ENCODE measurements around the gene TLR8.
"Not testable (repeated sequence)": the region's sequence is repeated elsewhere in the genome, so short reads cannot be mapped to it uniquely, and the experiment has no call there.

The TLR8 gene

DNA sequence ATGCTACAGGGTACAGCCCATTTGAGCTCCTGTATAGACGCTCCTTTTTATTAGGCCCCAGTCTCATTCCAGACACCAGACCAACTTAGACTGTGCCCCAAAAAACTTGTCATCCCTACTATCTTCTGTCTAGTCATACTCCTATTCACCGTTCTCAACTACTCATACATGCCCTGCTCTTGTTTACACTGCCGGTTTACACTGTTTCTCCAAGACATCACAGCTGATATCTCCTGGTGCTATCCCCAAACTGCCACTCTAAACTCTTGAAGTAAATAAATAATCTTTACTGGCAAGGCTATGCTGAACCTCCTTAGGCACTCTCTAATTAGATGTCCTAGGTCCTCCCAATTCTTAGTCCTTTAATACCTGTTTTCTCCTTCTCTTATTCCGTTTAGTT, 38.0 kb downstream of the TLR8 start:
- not testable (repeated sequence) for H3K9me3 ChIP-seq (ENCODE audit: control insufficient read depth, insufficient read depth, low read length); H3K27ac ChIP-seq (ENCODE audit: low read length); H3K36me3 ChIP-seq (ENCODE audit: control insufficient read depth, insufficient read depth, low read length); H3K27me3 ChIP-seq (ENCODE audit: control insufficient read depth, insufficient read depth, low read length); DNase-seq (ENCODE audit: low read depth, low spot score); H3K4me3 ChIP-seq (ENCODE audit: low read length); H3K4me1 ChIP-seq (ENCODE audit: control insufficient read depth, insufficient read depth, low read length)
- no CpG with 5 or more reads among the region's 4 CpGs for WGBS (ENCODE audit: insufficient coverage, insufficient read length)

GRCh38 chrX:12945494-12945893, 39.1 kb downstream of the TLR8 start:
- Histone ChIP-seq H3K27ac (ENCODE audit: low read length) (no peak overlapping the region), H3K4me3 (ENCODE audit: low read length) (no peak overlapping the region), H3K4me1 (ENCODE audit: control insufficient read depth, insufficient read depth, low read length) (peaks cover 1% of the 10 kb centered on the region; the same call in 1 of the 2 replicates), H3K9me3 (ENCODE audit: control insufficient read depth, insufficient read depth, low read length) (no peaks in the 10 kb centered on the region), H3K36me3 (ENCODE audit: control insufficient read depth, insufficient read depth, low read length) (no peaks in the 10 kb centered on the region), H3K27me3 (ENCODE audit: control insufficient read depth, insufficient read depth, low read length) (no peaks in the 10 kb centered on the region)
- no CpG with 5 or more reads among the region's 4 CpGs for WGBS (ENCODE audit: insufficient coverage, insufficient read length)
- DNase-seq (ENCODE audit: low read depth, low spot score): no peak

DNA sequence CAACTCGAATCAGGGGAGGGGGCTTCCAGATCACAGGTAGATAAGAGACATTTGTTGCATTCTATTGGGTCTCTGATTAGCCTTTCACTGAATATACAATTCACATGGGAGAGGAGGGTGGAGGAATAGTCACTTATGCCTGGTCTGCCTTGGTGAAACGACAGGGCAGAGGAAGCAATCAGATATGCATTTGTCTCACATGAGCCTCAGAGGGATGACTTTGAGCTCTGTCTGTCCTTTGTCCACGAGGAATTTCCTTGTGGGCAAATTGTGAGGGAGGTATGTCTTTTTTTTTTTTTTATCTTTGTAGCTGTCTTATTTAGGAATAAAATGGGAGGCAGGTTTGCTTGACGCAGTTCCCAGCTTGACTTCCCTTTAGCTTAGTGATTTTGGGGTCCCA, 40.0 kb downstream of the TLR8 start:
- Histone ChIP-seq H3K9me3 (ENCODE audit: control insufficient read depth, insufficient read depth, low read length) (no peaks in the 10 kb centered on the region), H3K36me3 (ENCODE audit: control insufficient read depth, insufficient read depth, low read length) (no peaks in the 10 kb centered on the region), H3K27ac (ENCODE audit: low read length) (no peak overlapping the region), H3K4me3 (ENCODE audit: low read length) (no peak overlapping the region), H3K27me3 (ENCODE audit: control insufficient read depth, insufficient read depth, low read length) (no peaks in the 10 kb centered on the region), H3K4me1 (ENCODE audit: control insufficient read depth, insufficient read depth, low read length) (peaks cover 1% of the 10 kb centered on the region; the same call in 1 of the 2 replicates)
- WGBS (ENCODE audit: insufficient coverage, insufficient read length): no CpG with 5 or more reads among the region's 4 CpGs
- DNase-seq (ENCODE audit: low read depth, low spot score): no peak

DNA sequence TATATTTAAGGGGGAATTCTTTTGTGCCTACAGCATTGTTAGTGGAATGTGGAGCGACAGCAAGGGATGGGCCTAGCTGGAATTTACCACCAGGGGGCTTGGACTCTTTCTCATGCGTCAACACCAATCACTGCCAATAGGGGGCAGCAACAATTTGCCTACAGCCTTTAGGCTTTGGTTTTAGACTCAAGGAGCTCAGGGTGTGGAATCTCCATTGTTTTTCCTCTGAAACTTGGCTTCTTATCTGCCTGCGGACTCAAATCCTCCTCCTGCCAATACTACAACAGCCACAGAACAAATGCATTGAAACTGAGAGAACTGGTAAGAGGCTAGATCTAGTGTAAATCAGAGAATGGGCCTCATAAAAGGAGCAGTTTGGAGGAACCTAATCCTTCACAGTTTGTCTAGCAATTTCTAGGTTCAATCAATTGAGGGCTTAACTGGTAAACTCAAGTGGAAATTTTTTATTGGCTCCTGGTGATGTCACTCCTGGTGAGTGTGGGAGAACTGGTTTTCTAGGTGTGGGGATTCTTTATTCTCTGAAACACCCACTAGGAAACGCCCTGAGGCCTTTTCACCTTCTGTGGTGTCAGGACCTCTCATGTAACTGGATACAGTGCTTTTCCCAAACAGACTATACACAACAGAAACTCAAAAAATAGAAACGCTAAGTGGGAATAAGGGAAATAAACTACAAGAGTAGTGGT, 40.6 kb downstream of the TLR8 start:
- H3K27me3 ChIP-seq (ENCODE audit: control insufficient read depth, insufficient read depth, low read length): no peaks in the 10 kb centered on the region
- no peak overlapping the region for H3K27ac ChIP-seq (ENCODE audit: low read length)
- DNase-seq (ENCODE audit: low read depth, low spot score): peak; percentile 70
- no CpG with 5 or more reads among the region's 5 CpGs for WGBS (ENCODE audit: insufficient coverage, insufficient read length)
- H3K36me3 ChIP-seq (ENCODE audit: control insufficient read depth, insufficient read depth, low read length): no peaks in the 10 kb centered on the region
- no peak overlapping the region for H3K4me3 ChIP-seq (ENCODE audit: low read length)
- no peaks in the 10 kb centered on the region for H3K9me3 ChIP-seq (ENCODE audit: control insufficient read depth, insufficient read depth, low read length)
- H3K4me1 ChIP-seq (ENCODE audit: control insufficient read depth, insufficient read depth, low read length): peaks cover 1% of the 10 kb centered on the region; the same call in 1 of the 2 replicates

- no peak for DNase-seq (ENCODE audit: low read depth, low spot score)
- H3K9me3 ChIP-seq (ENCODE audit: control insufficient read depth, insufficient read depth, low read length): no peaks in the 10 kb centered on the region
- no peak overlapping the region for H3K27ac ChIP-seq (ENCODE audit: low read length)
- H3K4me3 ChIP-seq (ENCODE audit: low read length): no peak overlapping the region
- no CpG with 5 or more reads among the region's 5 CpGs for WGBS (ENCODE audit: insufficient coverage, insufficient read length)
- no peaks in the 10 kb centered on the region for H3K36me3 ChIP-seq (ENCODE audit: control insufficient read depth, insufficient read depth, low read length)
- no peaks in the 10 kb centered on the region for H3K27me3 ChIP-seq (ENCODE audit: control insufficient read depth, insufficient read depth, low read length)
- H3K4me1 ChIP-seq (ENCODE audit: control insufficient read depth, insufficient read depth, low read length): peaks cover 1% of the 10 kb centered on the region; the same call in 1 of the 2 replicates
Measured at GRCh38 chrX:12947545-12948235, 41.3 kb downstream of the TLR8 start.

DNA sequence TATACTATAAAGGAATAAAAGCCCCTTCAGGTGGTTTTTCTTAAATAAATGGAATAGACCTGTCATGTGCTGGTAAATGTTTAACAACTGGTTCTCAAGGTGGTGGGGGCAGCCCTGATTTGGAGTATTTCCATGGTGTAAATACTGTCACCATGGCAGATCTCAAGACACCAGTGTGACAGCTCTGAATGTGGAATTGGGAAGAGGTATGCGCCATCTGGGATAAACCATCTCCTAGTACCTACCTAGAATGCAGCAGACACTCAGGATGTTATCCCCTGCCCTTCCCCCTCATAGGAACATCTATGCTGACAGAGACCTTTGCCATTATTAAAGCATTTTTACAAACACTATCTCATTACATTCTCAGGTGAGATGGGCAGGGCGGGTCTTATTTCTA, 42.1 kb downstream of the TLR8 start:
- Histone ChIP-seq H3K4me1 (ENCODE audit: control insufficient read depth, insufficient read depth, low read length) (peaks cover 1% of the 10 kb centered on the region; the same call in 1 of the 2 replicates), H3K9me3 (ENCODE audit: control insufficient read depth, insufficient read depth, low read length) (no peaks in the 10 kb centered on the region), H3K27ac (ENCODE audit: low read length) (no peak overlapping the region), H3K36me3 (ENCODE audit: control insufficient read depth, insufficient read depth, low read length) (no peaks in the 10 kb centered on the region), H3K27me3 (ENCODE audit: control insufficient read depth, insufficient read depth, low read length) (no peaks in the 10 kb centered on the region), H3K4me3 (ENCODE audit: low read length) (no peak overlapping the region)
- no peak for DNase-seq (ENCODE audit: low read depth, low spot score)
- WGBS (ENCODE audit: insufficient coverage, insufficient read length): no CpG with 5 or more reads among the region's 2 CpGs

DNA sequence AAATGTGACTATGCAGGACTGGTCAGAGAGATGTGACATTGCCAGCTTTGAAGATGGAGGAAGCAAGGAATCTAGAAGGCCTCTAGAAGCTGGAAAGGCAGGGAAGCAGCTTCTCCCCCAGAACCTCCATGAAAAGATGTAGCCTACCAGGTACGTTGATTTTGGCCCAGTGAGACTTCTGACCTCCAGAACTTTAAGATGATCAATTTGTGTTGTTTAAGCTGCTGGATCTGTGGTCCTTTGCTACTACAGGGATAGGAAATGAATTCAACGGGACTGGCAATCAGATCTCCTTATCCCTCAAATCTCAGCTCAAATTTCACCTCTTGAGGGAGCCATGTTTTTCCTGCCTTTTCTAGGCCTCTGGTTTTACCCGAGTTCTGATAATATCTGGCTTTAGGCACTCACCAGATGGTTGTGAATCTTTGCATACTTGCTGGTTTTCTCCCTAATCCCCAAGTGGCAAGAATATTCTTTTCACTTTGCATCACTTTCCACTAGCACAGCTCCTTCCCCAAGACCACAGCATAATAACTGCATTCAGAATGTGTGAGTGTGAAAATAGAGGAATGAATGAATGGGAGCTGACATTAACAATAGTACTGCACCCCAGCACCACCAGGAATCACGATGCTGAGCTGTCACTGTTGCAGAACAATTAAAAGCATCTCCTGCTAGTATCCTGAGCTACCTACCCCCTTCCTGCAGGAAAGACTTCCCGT, 42.9 kb downstream of the TLR8 start:
- DNase-seq (ENCODE audit: low read depth, low spot score): no peak
- no peaks in the 10 kb centered on the region for H3K36me3 ChIP-seq (ENCODE audit: control insufficient read depth, insufficient read depth, low read length)
- no peak overlapping the region for H3K27ac ChIP-seq (ENCODE audit: low read length)
- H3K4me3 ChIP-seq (ENCODE audit: low read length): no peak overlapping the region
- peaks cover 1% of the 10 kb centered on the region; the same call in 1 of the 2 replicates for H3K4me1 ChIP-seq (ENCODE audit: control insufficient read depth, insufficient read depth, low read length)
- H3K9me3 ChIP-seq (ENCODE audit: control insufficient read depth, insufficient read depth, low read length): no peaks in the 10 kb centered on the region
- H3K27me3 ChIP-seq (ENCODE audit: control insufficient read depth, insufficient read depth, low read length): no peaks in the 10 kb centered on the region
- WGBS (ENCODE audit: insufficient coverage, insufficient read length): no CpG with 5 or more reads among the region's 5 CpGs

- no peaks in the 10 kb centered on the region for H3K36me3 ChIP-seq (ENCODE audit: control insufficient read depth, insufficient read depth, low read length)
- WGBS (ENCODE audit: insufficient coverage, insufficient read length): no CpG with 5 or more reads among the region's 11 CpGs
- DNase-seq (ENCODE audit: low read depth, low spot score): no peak
- peaks cover 1% of the 10 kb centered on the region; the same call in 1 of the 2 replicates for H3K4me1 ChIP-seq (ENCODE audit: control insufficient read depth, insufficient read depth, low read length)
- no peak overlapping the region for H3K27ac ChIP-seq (ENCODE audit: low read length)
- H3K9me3 ChIP-seq (ENCODE audit: control insufficient read depth, insufficient read depth, low read length): no peaks in the 10 kb centered on the region
- no peaks in the 10 kb centered on the region for H3K27me3 ChIP-seq (ENCODE audit: control insufficient read depth, insufficient read depth, low read length)
- no peak overlapping the region for H3K4me3 ChIP-seq (ENCODE audit: low read length)
Measured at GRCh38 chrX:12949927-12950656, 43.7 kb downstream of the TLR8 start.

GRCh38 chrX:12950851-12951594, 44.6 kb downstream of the TLR8 start:
- Histone ChIP-seq H3K4me3 (ENCODE audit: low read length) (no peak overlapping the region), H3K9me3 (ENCODE audit: control insufficient read depth, insufficient read depth, low read length) (no peaks in the 10 kb centered on the region), H3K27ac (ENCODE audit: low read length) (no peak overlapping the region), H3K4me1 (ENCODE audit: control insufficient read depth, insufficient read depth, low read length) (peaks cover 1% of the 10 kb centered on the region; the same call in 1 of the 2 replicates), H3K27me3 (ENCODE audit: control insufficient read depth, insufficient read depth, low read length) (no peaks in the 10 kb centered on the region), H3K36me3 (ENCODE audit: control insufficient read depth, insufficient read depth, low read length) (no peaks in the 10 kb centered on the region)
- DNase-seq (ENCODE audit: low read depth, low spot score): no peak
- no CpG with 5 or more reads among the region's 9 CpGs for WGBS (ENCODE audit: insufficient coverage, insufficient read length)

Measured in iPS DF 6.9 (cell line).